NB4 (cell line): ENCODE measurements around the gene MAEL.

Experiments used
- DNase-seq: peaks from one replicate; pipeline ENCODE4 v3.0.0; 2010; ENCODE audit warnings: low read depth
- H3K4me3 ChIP-seq: one replicate; pipeline ENCODE4 v1.5.1; 2011; ENCODE audit warnings: mild to moderate bottlenecking, low read depth, low read length, moderate library complexity
- CTCF ChIP-seq: IDR thresholded peaks from one replicate; pipeline ENCODE4 v1.5.1; 2012; ENCODE audit warnings: low read depth, low read length
- MAX ChIP-seq: IDR thresholded peaks from 2 replicates; pipeline ENCODE4 v1.6.1; 2011; ENCODE audit warnings: low read depth, low read length
- MYC ChIP-seq: IDR thresholded peaks from 2 replicates; pipeline ENCODE4 v1.6.1; 2011; ENCODE audit warnings: low read depth, low read length
- POLR2A ChIP-seq: IDR thresholded peaks from 2 replicates; pipeline ENCODE4 v1.6.1; 2011; ENCODE audit warnings: mild to moderate bottlenecking; ENCODE audit not compliant: insufficient read length; ENCODE audit errors: extremely low read depth

The MAEL gene

GRCh38 chr1:167060141-167061072, 71.3 kb downstream of the MAEL start:
- peak; percentile 31 for TF ChIP-seq CTCF
- no peak for TF ChIP-seq MYC
- peak; percentile 24 for DNase-seq
- H3K4me3 ChIP-seq = no peak overlapping the region

GRCh38 chr1:167061073-167061464, 72.0 kb downstream of the MAEL start:
- no peak for TF ChIP-seq MAX
- TF ChIP-seq POLR2A = no peak
- no peak for TF ChIP-seq CTCF
- TF ChIP-seq MYC = no peak
- no peak overlapping the region for H3K4me3 ChIP-seq
- DNase-seq = no peak

- no peak for DNase-seq
- no peak overlapping the region for H3K4me3 ChIP-seq
- TF ChIP-seq CTCF (no peak), POLR2A (no peak), MAX (no peak), MYC (no peak)
These were observed 75.5 kb downstream of the MAEL start for GRCh38 chr1:167064621-167065020.

GRCh38 chr1:167065471-167065870, 76.4 kb downstream of the MAEL start:
- TF ChIP-seq MYC (no peak), POLR2A (no peak), CTCF (no peak), MAX (no peak)
- no peak overlapping the region for H3K4me3 ChIP-seq
- DNase-seq = no peak

GRCh38 chr1:167066333-167067122, 77.4 kb downstream of the MAEL start:
- no peak overlapping the region for H3K4me3 ChIP-seq
- TF ChIP-seq CTCF (peak; percentile 87), MAX (peak; percentile 47; the same call in 1 of the 2 replicates), POLR2A (no peak), MYC (no peak)
- peak; percentile 67 for DNase-seq
